ENCODE data around the gene SCAMP1.

DNA sequence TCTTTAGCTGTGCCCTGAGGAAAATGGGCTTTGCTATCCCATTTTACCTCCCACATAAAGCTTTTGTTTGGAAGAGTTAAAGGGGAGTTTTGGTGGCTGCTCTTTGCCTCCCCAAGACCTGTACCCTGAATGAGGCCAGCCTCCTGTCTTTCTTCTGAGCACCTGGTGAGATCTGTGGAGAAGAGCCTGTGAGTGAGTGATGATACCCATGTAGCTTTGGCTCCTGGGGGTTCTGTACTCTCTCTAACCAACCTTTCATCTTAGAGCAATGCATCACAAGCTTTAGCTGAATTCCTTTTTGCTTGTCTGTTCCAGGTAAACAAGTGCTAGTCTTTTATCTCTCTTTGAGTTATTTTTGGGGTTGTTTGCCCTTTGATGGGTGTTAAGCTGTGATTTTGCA, 73.6 kb downstream of the SCAMP1 start:
- TF ChIP-seq GATA2 (IDR thresholded peaks at IDR 0.05; ENCODE audit: low read depth, low read length) (no peak), GATA3 (IDR thresholded peaks at IDR 0.05; ENCODE audit: low read depth, low read length) (no peak)

Measured in SH-SY5Y (cell line).